SK-N-MC (cell line): ENCODE results near the gene FMN2.

Source experiments
- DNase-seq: peaks from one replicate; pipeline ENCODE4 v3.0.0-alpha.2; 2011; ENCODE audit warnings: low read depth, low spot score
- H3K27ac ChIP-seq: fragments of 200-600 bp; sonication (generic); 2 replicates; pipeline ENCODE4 v1.5.1; 2016; ENCODE audit warnings: mixed run types
- H3K36me3 ChIP-seq: fragments of 200-600 bp; sonication (generic); 2 replicates; pipeline ENCODE4 v1.6.1; 2017; ENCODE audit warnings: antibody characterized with exemption, low read length, mixed read lengths; ENCODE audit not compliant: insufficient read depth
- H3K4me3 ChIP-seq: fragments of 200-600 bp; sonication (generic); 2 replicates; pipeline ENCODE4 v1.5.1; 2016
- H3K9ac ChIP-seq: fragments of 200-600 bp; sonication (generic); 2 replicates; pipeline ENCODE4 v1.8.0; 2017; ENCODE audit warnings: mixed run types, mixed read lengths; ENCODE audit not compliant: insufficient read length
- H3K9me3 ChIP-seq: fragments of 200-600 bp; sonication (generic); 2 replicates; pipeline ENCODE4 v1.6.1; 2017; ENCODE audit warnings: low read depth, mild to moderate bottlenecking, antibody characterized with exemption, low read length, moderate library complexity, mixed read lengths
- EZH2 ChIP-seq: fragments of 200-600 bp; sonication (generic); IDR thresholded peaks from one replicate; pipeline ENCODE4 v1.6.1; 2017; ENCODE audit warnings: antibody characterized with exemption
- FOXP2 ChIP-seq: optimal IDR thresholded peaks from 2 replicates; pipeline ENCODE3; 2011; ENCODE audit warnings: mild to moderate bottlenecking, moderate library complexity; ENCODE audit not compliant: insufficient read depth; ENCODE audit errors: extremely low read length, control extremely low read depth
- POLR2AphosphoS5 ChIP-seq: IDR thresholded peaks from 2 replicates; pipeline ENCODE4 v1.6.1; 2012; ENCODE audit warnings: mild to moderate bottlenecking, low read depth, low read length, borderline replicate concordance

The FMN2 gene

DNA sequence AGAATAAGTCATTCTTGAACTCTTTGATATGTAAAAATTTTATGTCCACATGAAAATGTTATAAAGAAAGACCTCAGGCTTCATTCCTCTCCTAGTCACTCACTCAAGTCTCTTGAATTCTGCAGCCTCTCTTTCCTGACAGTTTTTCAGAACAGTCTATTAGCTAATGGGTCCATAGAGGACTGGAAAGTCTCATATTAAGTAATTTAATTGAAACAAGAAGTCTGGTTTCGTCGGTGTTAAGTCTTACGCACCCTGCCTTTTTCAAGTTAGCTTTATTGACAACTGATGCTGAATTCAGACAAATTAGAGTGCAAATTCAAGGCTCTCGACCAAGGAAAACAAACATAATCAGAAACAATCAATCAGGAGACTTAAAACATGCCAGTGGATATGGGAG is 414.5 kb downstream of the FMN2 start:
- Histone ChIP-seq H3K36me3 (no peaks in the 10 kb centered on the region), H3K9me3 (no peaks in the 10 kb centered on the region), H3K27ac (no peak overlapping the region), H3K4me3 (no peak overlapping the region), H3K9ac (no peak overlapping the region)
- TF ChIP-seq EZH2: no peak
- no peak for TF ChIP-seq POLR2AphosphoS5
- no peak for TF ChIP-seq FOXP2
- DNase-seq: no peak

DNA sequence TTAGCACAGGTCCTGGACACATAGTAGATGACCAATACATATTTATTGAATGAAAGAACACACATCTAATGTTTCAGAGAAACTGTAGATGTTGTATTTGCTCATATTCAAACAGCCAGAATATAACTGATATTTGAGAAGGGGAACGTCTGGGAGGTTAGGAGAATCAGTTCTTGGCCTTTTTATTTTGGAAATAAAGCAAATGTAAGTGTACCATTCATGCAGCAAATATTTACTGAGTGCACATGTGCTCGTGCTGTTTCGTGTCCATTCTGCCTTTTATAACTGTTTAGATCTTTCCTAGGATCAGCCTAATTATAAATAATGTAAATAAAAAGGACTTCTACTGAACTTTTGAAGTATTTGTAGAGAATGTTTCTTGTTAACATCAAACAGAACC is 416.5 kb downstream of the FMN2 start:
- H3K9ac ChIP-seq: no peak overlapping the region
- no peak for DNase-seq
- H3K9me3 ChIP-seq: no peaks in the 10 kb centered on the region
- TF ChIP-seq POLR2AphosphoS5: no peak
- TF ChIP-seq EZH2: no peak
- no peak for TF ChIP-seq FOXP2
- H3K36me3 ChIP-seq: no peaks in the 10 kb centered on the region
- H3K27ac ChIP-seq: no peak overlapping the region
- no peak overlapping the region for H3K4me3 ChIP-seq

DNA sequence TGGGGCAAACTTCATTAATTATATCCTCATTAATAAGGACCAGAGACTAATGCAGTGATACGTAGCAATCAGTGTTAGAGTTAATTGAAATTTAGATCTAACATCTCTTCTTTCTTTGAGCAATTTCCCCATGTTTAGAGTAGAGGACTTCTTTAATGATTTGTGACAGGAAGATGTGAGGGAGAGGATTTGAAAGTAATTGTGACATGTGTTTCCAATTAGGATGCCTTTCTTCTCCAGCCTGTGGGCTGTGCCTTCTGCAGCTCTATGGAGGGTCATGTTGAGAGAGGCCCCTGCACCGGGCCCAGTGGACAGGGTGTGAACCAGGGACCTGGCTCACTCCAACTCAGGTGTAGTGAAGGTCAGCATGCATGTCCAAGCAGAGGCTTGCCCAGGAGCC is 417.3 kb downstream of the FMN2 start:
- Histone ChIP-seq H3K36me3 (no peaks in the 10 kb centered on the region), H3K27ac (no peak overlapping the region), H3K4me3 (no peak overlapping the region), H3K9ac (no peak overlapping the region), H3K9me3 (no peaks in the 10 kb centered on the region)
- no peak for DNase-seq
- TF ChIP-seq EZH2: no peak
- no peak for TF ChIP-seq POLR2AphosphoS5
- TF ChIP-seq FOXP2: no peak

DNA sequence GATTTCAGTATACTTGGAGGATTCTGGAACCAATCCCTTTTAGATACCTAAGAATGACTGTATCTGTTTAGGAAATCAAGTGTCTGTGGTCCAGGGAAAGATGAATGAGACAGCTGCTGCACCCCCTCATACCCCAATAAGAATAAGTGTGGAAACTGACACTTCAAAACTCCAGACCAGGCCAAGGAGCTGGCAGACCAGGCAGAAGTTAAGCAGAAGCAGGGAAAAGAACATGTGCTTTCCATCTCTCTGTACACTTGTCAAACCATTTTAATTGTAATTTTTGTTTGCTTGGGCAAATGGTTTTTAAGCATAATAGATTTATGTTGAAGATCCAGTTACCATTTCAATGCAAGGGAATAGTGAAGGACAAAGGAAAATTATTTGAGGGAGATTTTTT is 420.1 kb downstream of the FMN2 start:
- Histone ChIP-seq H3K36me3 (no peaks in the 10 kb centered on the region), H3K4me3 (no peak overlapping the region), H3K27ac (no peak overlapping the region), H3K9ac (no peak overlapping the region), H3K9me3 (no peaks in the 10 kb centered on the region)
- TF ChIP-seq EZH2: no peak
- TF ChIP-seq FOXP2: no peak
- TF ChIP-seq POLR2AphosphoS5: no peak
- no peak for DNase-seq

DNA sequence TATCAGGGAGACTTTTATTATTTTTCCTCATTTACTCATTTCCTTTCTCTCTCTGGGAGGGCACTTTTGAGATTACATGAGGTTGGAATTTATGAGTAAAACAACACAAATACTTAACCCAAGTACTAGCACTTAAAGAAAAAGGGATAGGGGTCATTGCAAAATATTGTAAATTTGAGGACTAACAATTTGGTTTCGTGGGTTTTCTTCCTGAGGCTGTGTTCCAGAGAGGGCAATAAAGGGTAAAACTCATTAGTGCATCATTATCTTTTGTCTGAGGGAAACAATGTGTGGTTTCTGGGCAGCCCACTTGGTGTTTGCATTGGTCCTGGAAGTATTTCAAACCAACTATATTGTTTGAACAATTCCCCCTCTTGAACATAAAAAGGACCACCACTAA is 423.8 kb downstream of the FMN2 start:
- Histone ChIP-seq H3K27ac (no peak overlapping the region), H3K9ac (no peak overlapping the region), H3K4me3 (no peak overlapping the region), H3K36me3 (no peaks in the 10 kb centered on the region), H3K9me3 (no peaks in the 10 kb centered on the region)
- TF ChIP-seq POLR2AphosphoS5 (no peak), FOXP2 (no peak), EZH2 (no peak)
- DNase-seq: no peak

DNA sequence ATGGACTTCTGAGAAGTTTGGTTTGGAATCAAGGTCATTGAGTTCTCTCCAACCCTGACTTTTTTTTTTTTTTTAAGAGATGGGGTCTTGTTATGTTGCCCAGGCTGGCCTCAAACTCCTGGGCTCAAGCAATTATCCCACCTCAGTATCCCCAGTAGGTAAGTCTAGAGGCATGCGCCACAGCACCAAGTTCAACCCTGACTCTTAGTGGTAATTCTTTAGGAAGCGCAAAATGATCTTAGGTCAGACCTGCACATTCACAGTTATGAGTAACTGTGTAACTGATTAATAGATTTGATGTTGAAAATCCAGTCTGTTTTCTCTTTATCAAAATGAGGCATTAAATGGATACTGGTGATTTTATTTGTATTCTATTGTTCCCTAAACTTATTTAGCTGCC is 424.4 kb downstream of the FMN2 start:
- TF ChIP-seq FOXP2 (no peak), EZH2 (no peak), POLR2AphosphoS5 (no peak)
- H3K9ac ChIP-seq: no peak overlapping the region
- DNase-seq: no peak
- H3K4me3 ChIP-seq: no peak overlapping the region
- no peaks in the 10 kb centered on the region for H3K36me3 ChIP-seq
- no peak overlapping the region for H3K27ac ChIP-seq
- H3K9me3 ChIP-seq: no peaks in the 10 kb centered on the region

DNA sequence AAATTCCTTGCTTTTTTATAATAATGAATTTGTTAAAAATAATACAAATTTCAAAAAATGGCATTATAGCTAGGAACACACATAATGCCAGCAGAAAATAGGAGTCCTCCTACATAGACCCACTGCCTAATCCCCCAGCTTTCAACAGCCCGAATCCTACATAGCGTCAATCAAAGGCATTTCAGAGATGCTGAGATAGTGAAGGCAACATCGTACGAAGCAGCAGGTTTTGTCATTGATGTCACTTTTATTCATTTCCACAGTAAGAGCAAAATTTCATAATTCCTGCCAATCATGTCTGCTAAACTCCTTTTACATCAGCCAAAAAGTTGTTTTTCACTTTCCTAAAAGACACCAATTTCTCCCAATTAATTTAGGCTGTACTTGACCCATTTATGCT is 426.2 kb downstream of the FMN2 start:
- no peak overlapping the region for H3K4me3 ChIP-seq
- no peaks in the 10 kb centered on the region for H3K9me3 ChIP-seq
- no peak overlapping the region for H3K9ac ChIP-seq
- TF ChIP-seq FOXP2 (no peak), EZH2 (no peak), POLR2AphosphoS5 (no peak)
- no peak for DNase-seq
- H3K36me3 ChIP-seq: no peaks in the 10 kb centered on the region
- no peak overlapping the region for H3K27ac ChIP-seq

DNA sequence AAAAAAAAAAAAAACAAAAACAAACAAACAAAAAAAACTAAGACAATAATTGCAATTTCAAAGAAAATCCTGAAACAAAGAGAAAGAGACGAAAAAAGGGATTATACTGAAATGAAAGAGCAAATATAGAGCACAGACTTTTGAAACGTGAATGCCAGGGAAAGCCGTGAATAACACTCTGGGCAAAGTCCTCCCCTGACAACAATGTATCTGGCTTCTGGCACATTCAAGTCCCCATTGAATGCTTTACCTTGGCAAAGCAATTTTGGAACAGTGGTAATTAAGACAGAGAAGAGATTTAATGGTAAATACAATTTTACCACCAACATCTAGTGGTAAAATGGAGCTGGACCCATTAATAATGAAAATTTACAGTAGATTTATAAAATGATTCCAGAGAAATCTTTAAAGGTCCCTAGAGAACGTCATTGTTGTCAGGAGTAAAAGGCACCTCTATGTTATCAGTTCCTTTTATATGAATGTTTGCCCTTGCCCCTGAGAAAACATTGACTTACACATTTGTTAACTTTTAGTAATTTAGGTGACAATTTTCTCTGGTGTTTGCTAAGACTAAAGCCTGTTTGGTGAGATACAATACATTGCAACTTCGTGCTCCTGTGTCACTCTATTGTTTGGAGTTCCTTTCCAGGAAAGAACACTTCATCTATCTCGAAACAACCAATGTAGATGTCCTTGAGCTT is 430.6 kb downstream of the FMN2 start:
- no peak for DNase-seq
- Histone ChIP-seq H3K4me3 (no peak overlapping the region), H3K36me3 (no peaks in the 10 kb centered on the region), H3K9me3 (no peaks in the 10 kb centered on the region), H3K27ac (no peak overlapping the region), H3K9ac (no peak overlapping the region)
- TF ChIP-seq FOXP2: no peak
- no peak for TF ChIP-seq POLR2AphosphoS5
- no peak for TF ChIP-seq EZH2

DNA sequence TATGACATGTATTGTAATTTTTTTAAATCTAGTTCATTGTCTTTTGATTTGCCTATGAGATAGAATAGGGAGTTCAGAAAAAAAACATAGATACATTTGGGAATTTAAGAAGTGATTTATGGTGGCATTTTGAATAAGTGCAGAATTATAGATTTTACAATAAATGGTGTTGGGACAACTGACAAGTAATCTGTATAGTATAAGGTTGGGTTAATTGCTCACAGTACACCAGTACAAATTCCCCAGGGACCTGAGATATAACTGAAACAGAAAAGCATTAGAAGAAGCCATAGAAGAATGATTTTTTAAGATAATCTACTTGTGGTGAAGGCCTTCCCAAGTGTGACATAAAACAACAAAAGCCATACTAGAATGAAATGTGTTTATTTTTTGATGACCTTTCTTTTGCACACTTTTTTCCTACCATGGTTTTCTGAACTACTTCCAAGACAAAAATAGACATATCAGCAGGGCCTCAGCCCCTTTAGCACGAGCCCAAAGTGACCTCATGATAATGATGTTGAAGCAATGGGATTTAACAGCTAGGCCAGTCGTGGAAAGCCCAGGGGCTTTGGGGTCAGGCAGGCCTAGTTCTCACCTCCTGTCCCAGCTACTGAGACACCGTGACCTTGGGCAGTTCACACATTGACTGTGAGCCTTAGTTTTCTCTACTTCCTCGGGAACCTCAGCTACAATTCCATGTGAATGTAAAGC is 432.8 kb downstream of the FMN2 start:
- TF ChIP-seq POLR2AphosphoS5 (no peak), EZH2 (no peak)
- no peaks in the 10 kb centered on the region for H3K9me3 ChIP-seq

More for the DNA sequence above, 432.8 kb downstream of the FMN2 start:
- DNase-seq: no peak
- Histone ChIP-seq H3K4me3 (no peak overlapping the region), H3K27ac (no peak overlapping the region), H3K36me3 (no peaks in the 10 kb centered on the region), H3K9ac (no peak overlapping the region)
